IMR-90 (cell line): ENCODE measurements around the gene PCSK1N. TPM values are rescaled to one million over a fixed set of nuclear protein-coding genes. Genes with fewer than 3 reads are reported as not detected.

ENCODE experiments used
- ATAC-seq: fragments of 200-7000 bp; cut with Tn5 transposase; 2 replicates; pipeline ENCODE4 v1.9.1; 2020; ENCODE audit warnings: low read depth, mild to moderate bottlenecking, moderate library complexity
- BruUV-seq: library from RNA; stranded (reverse); fragments of 400-500 nt; replicated peaks from 2 replicates; lab custom pipeline; 2021; lab: Mats Ljungman, UMichigan
- CTCF ChIA-PET: fragments of 300-600 bp; formaldehyde crosslinking; extraction: SDS; loops from one replicate; lab custom pipeline; 2021; ENCODE audit warnings: antibody characterized with exemption; lab: Yijun Ruan, JAX
- POLR2A ChIA-PET: fragments of 300-600 bp; sonication (Branson Sonifier 250); formaldehyde crosslinking; loops from one replicate; lab custom pipeline; 2022; ENCODE audit warnings: antibody characterized with exemption; ENCODE audit not compliant: unreplicated experiment; lab: Charles Lee
- DNase-seq: peaks from one replicate; pipeline ENCODE4 v3.0.0; 2013
- H2AFZ ChIP-seq: replicated peaks from 2 replicates; pipeline ENCODE3; 2013; ENCODE audit warnings: low read length, mild to moderate bottlenecking; ENCODE audit not compliant: poor library complexity
- H2AK5ac ChIP-seq: 2 replicates; pipeline ENCODE4 v1.6.1; 2013; ENCODE audit warnings: low read depth, low read length, inconsistent platforms
- H2AK9ac ChIP-seq: replicated peaks from 2 replicates; pipeline ENCODE3; 2013; ENCODE audit warnings: mild to moderate bottlenecking, low read depth, low read length, moderate library complexity; ENCODE audit not compliant: poor library complexity
- H2BK120ac ChIP-seq: 2 replicates; pipeline ENCODE4 v1.6.1; 2013; ENCODE audit warnings: low read depth, low read length, inconsistent platforms
- H2BK15ac ChIP-seq: 3 replicates; pipeline ENCODE4 v1.6.1; 2013; ENCODE audit warnings: low read depth, low read length, inconsistent platforms
- H2BK20ac ChIP-seq: 2 replicates; pipeline ENCODE4 v1.6.1; 2013; ENCODE audit warnings: low read depth, mild to moderate bottlenecking, inconsistent platforms, low read length, moderate library complexity
- H2BK5ac ChIP-seq: 2 replicates; pipeline ENCODE4 v1.6.1; 2013; ENCODE audit warnings: mild to moderate bottlenecking, low read depth, low read length, inconsistent platforms; ENCODE audit not compliant: poor library complexity, severe bottlenecking
- H3K14ac ChIP-seq: replicated peaks from 2 replicates; pipeline ENCODE4 v1.6.1; 2013; ENCODE audit warnings: low read depth, low read length, inconsistent platforms
- H3K18ac ChIP-seq: 2 replicates; pipeline ENCODE4 v1.6.1; 2013; ENCODE audit warnings: low read depth, low read length, control low read depth
- H3K23ac ChIP-seq: 2 replicates; pipeline ENCODE4 v1.6.1; 2013; ENCODE audit warnings: low read depth, low read length, inconsistent platforms
- H3K27ac ChIP-seq: 2 replicates; pipeline ENCODE4 v1.5.1; 2013; ENCODE audit warnings: mild to moderate bottlenecking, control low read depth, low read length; ENCODE audit not compliant: insufficient read depth
- H3K27me3 ChIP-seq: 2 replicates; pipeline ENCODE4 v1.6.1; 2013; ENCODE audit warnings: low read length; ENCODE audit not compliant: control insufficient read depth, insufficient read depth
- H3K36me3 ChIP-seq: 2 replicates; pipeline ENCODE4 v1.6.1; 2013; ENCODE audit warnings: low read length, mixed read lengths; ENCODE audit not compliant: control insufficient read depth, insufficient read depth
- H3K4ac ChIP-seq: 2 replicates; pipeline ENCODE4 v1.6.1; 2013; ENCODE audit warnings: low read depth, low read length, inconsistent platforms
- H3K4me1 ChIP-seq: 2 replicates; pipeline ENCODE4 v1.6.1; 2013; ENCODE audit warnings: low read length, mixed read lengths; ENCODE audit not compliant: control insufficient read depth, insufficient read depth
- H3K4me2 ChIP-seq: 2 replicates; pipeline ENCODE4 v1.6.1; 2013; ENCODE audit warnings: low read depth, mild to moderate bottlenecking, control low read depth, low read length, moderate library complexity
- H3K4me3 ChIP-seq: 2 replicates; pipeline ENCODE4 v1.5.1; 2013; ENCODE audit warnings: low read depth, mild to moderate bottlenecking, control low read depth, low read length, moderate library complexity; ENCODE audit not compliant: insufficient read depth
- H3K56ac ChIP-seq: 2 replicates; pipeline ENCODE4 v1.6.1; 2013; ENCODE audit warnings: low read length, inconsistent platforms; ENCODE audit not compliant: insufficient read depth; ENCODE audit errors: extremely low read depth
- H3K79me1 ChIP-seq, 2 experiments: 2 replicates each; pipeline ENCODE4 v1.6.1; 2013; ENCODE audit warnings: low read length in 2 of 2, inconsistent platforms in 1 of 2, low read depth in 1 of 2
- H3K9ac ChIP-seq: 2 replicates; pipeline ENCODE4 v1.6.1; 2013; ENCODE audit warnings: low read depth, low read length, control low read depth
- H3K9me1 ChIP-seq: 2 replicates; pipeline ENCODE4 v1.6.1; 2013; ENCODE audit warnings: low read length, inconsistent platforms; ENCODE audit not compliant: insufficient read depth
- H3K9me3 ChIP-seq: 2 replicates; pipeline ENCODE4 v1.6.1; 2013; ENCODE audit warnings: low read length; ENCODE audit not compliant: control insufficient read depth, insufficient read depth
- H4K20me1 ChIP-seq: 2 replicates; pipeline ENCODE4 v1.6.1; 2013; ENCODE audit warnings: low read length, inconsistent platforms; ENCODE audit not compliant: insufficient read depth
- H4K5ac ChIP-seq: 2 replicates; pipeline ENCODE4 v1.6.1; 2013; ENCODE audit warnings: mild to moderate bottlenecking, low read depth, low read length, control low read depth
- H4K8ac ChIP-seq, 2 experiments: 2 replicates each; pipeline ENCODE4 v1.6.1; 2013; ENCODE audit warnings: low read depth in 2 of 2, low read length in 2 of 2, control low read depth in 1 of 2, inconsistent platforms in 1 of 2
- H4K91ac ChIP-seq: 2 replicates; pipeline ENCODE4 v1.6.1; 2013; ENCODE audit warnings: low read depth, low read length, inconsistent platforms; ENCODE audit not compliant: insufficient read depth
- BHLHE40 ChIP-seq: fragments of 150-350 bp; IDR thresholded peaks from 2 replicates; pipeline ENCODE4 v1.6.1; 2016; ENCODE audit warnings: mild to moderate bottlenecking, low read depth, low read length
- CEBPB ChIP-seq: IDR thresholded peaks from 2 replicates; pipeline ENCODE4 v1.6.1; 2012; ENCODE audit warnings: low read depth, low read length, improper control_type of control experiment
- MAFK ChIP-seq: IDR thresholded peaks from 2 replicates; pipeline ENCODE4 v1.6.1; 2012; ENCODE audit warnings: low read depth, low read length, improper control_type of control experiment
- MAZ ChIP-seq: IDR thresholded peaks from 2 replicates; pipeline ENCODE4 v1.6.1; 2012; ENCODE audit warnings: low read depth, mild to moderate bottlenecking, low read length, improper control_type of control experiment, moderate library complexity, borderline replicate concordance
- NFE2L2 ChIP-seq: fragments of 150-350 bp; IDR thresholded peaks from 2 replicates; pipeline ENCODE4 v1.6.1; 2016; ENCODE audit warnings: low read depth, mild to moderate bottlenecking, low read length
- RAD21 ChIP-seq: IDR thresholded peaks from 2 replicates; pipeline ENCODE4 v1.6.1; 2012; ENCODE audit warnings: low read length, improper control_type of control experiment
- RCOR1 ChIP-seq: IDR thresholded peaks from 2 replicates; pipeline ENCODE4 v1.6.1; 2012; ENCODE audit warnings: mild to moderate bottlenecking, low read length, improper control_type of control experiment; ENCODE audit not compliant: insufficient replicate concordance
- RFX5 ChIP-seq: IDR thresholded peaks from 2 replicates; pipeline ENCODE4 v1.8.0; 2012; ENCODE audit warnings: low read depth, mild to moderate bottlenecking, low read length, moderate library complexity
- USF2 ChIP-seq: fragments of 150-350 bp; IDR thresholded peaks from 2 replicates; pipeline ENCODE4 v1.6.1; 2017; ENCODE audit warnings: mild to moderate bottlenecking, antibody characterized with exemption, low read length, low read depth
- WGBS, 2 experiments: methylation state at CpG; one replicate each; pipeline versions ENCODE4 v1.1.5 to v1.1.7; 2013; ENCODE audit warnings: missing lambda C conversion rate in 2 of 2; ENCODE audit not compliant: insufficient read length in 1 of 2; ENCODE audit errors: extremely low coverage in 2 of 2; 5-methylcytosine and 5-hydroxymethylcytosine counted together
- dilution Hi-C: fragments of 300-500 bp; cut with HindIII; formaldehyde crosslinking; loops from one replicate; pipeline ENCODE4 v1.14.3; 2018; ENCODE audit warnings: low sequenced_read_pairs; ENCODE audit not compliant: unreplicated experiment
- in situ Hi-C: fragments of 300-500 bp; cut with MboI; formaldehyde crosslinking; loops from 3 replicates; pipeline ENCODE4 v1.14.3; 2019; ENCODE audit warnings: low sequenced_read_pairs, inconsistent platforms, mixed read lengths
- intact Hi-C: fragments of 100-400 bp; cut with micrococcal nuclease; formaldehyde crosslinking; loops from 2 replicates; pipeline ENCODE4 v1.10.0; 2022
- polyA plus RNA-seq, 3 experiments: library from polyadenylated mRNA; depleted of rRNA; stranded (reverse); fragments of >200 nt; gene quantifications; 2 replicates each; pipeline ENCODE4 v1.2.3, GENCODE V29; 2012; ENCODE audit warnings: low replicate concordance in 1 of 3
- total RNA-seq: library from RNA; depleted of rRNA; stranded (reverse); fragments of >200 nt; gene quantifications from 2 replicates; pipeline ENCODE4 v1.2.3, GENCODE V29; 2012
- TF ChIP-seq, protein P1 (sequence below): conservative IDR thresholded peaks from 2 replicates; pipeline ENCODE4 v1.5.1; 2012; ENCODE audit warnings: mild to moderate bottlenecking, low read depth, low read length, improper control_type of control experiment
- TF ChIP-seq, protein P2 (sequence below): fragments of 150-350 bp; IDR thresholded peaks from 2 replicates; pipeline ENCODE4 v1.6.1; 2016; ENCODE audit warnings: low read depth, mild to moderate bottlenecking, low read length, moderate library complexity, borderline replicate concordance

The PCSK1N gene
- total and polyA plus RNA-seq, 2 of the 4 experiments (the other 2 are of a cell fraction): 0.12 TPM; not detected in 1

DNA sequence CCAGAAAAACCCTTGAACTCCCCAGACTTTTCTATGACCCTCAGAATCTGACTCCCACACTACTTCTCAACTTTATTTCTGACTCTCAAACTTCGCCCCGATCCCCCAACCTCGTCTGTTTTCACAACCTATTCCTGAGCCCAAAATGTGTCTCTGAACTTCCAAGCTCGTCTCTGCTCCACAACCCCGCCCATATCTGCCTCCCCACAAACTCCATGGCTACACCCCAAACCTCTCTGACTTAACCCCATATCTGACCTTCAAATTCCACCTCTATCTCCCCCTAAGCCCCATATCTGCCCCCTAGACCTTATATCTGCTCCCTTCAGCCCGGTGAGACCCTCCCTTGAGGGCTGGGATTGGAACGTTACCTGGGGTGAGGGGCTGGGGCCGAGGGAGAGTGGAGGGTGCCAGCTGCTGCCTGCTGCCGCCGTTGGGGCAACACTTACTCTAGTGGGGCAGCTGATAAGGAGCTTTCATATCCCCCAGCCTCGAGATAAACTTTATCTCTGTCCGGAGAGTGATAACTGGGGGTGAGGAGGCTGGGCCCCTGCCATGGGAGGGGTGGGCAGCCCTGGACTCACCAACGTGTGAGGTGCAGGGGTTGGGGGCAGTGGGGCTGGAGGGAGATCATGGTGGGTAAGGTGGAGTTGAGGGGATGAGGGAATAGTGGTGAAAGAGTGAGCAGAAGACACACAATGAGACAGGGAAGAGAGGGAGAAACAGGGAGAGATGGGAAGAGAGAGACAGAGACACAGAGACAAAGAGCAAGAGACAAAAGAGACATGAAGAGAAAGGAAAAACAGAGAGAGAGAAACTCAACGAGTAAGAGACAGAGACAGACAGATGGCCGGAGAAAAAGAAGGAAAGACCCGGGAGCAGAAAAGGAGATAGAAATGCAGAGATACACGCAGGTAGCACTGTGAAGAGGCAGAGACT is 47.6 kb downstream of the PCSK1N start (continued):
- TF ChIP-seq RAD21: no peak

- intact Hi-C loops (no loop called here), in situ Hi-C loops (no loop called here), dilution Hi-C loops (no loop called here)
- Histone ChIP-seq H3K9ac (no peak overlapping the region), H3K36me3 (no peaks in the 10 kb centered on the region), H3K18ac (no peak overlapping the region), H2BK5ac (no peak overlapping the region), H3K14ac (no peak overlapping the region), H3K23ac (no peak overlapping the region), H4K5ac (no peak overlapping the region), H2AK9ac (no peak overlapping the region), H2BK120ac (no peak overlapping the region), H3K56ac (no peak overlapping the region), H3K4me1 (no peaks in the 10 kb centered on the region), H2AFZ (no peak overlapping the region), H3K9me3 (no peaks in the 10 kb centered on the region), H3K4ac (no peak overlapping the region), H3K4me2 (no peak overlapping the region), H2BK20ac (no peak overlapping the region), H2AK5ac (no peak overlapping the region), H4K8ac (no peak overlapping the region), H3K9me1 (no peaks in the 10 kb centered on the region), H3K27ac (no peak overlapping the region), H4K20me1 (no peaks in the 10 kb centered on the region; the same call in 1 of the 2 replicates), H4K91ac (no peak overlapping the region), H3K79me1 (no peaks in the 10 kb centered on the region), H2BK15ac (no peak overlapping the region), H3K27me3 (peaks cover 22% of the 10 kb centered on the region), H3K4me3 (no peak overlapping the region)
- DNase-seq (no peak), ATAC-seq (no peak)
- 28 to 100% methylated on average over 1 to 6 of the region's 6 CpGs for WGBS, 2 experiments
- BruUV-seq: no TSS peak
- POLR2A ChIA-PET: no interaction called here
- CTCF ChIA-PET: no interaction called here
- TF ChIP-seq USF2: no peak
- no peak for TF ChIP-seq NFE2L2
- TF ChIP-seq, protein P1, sequence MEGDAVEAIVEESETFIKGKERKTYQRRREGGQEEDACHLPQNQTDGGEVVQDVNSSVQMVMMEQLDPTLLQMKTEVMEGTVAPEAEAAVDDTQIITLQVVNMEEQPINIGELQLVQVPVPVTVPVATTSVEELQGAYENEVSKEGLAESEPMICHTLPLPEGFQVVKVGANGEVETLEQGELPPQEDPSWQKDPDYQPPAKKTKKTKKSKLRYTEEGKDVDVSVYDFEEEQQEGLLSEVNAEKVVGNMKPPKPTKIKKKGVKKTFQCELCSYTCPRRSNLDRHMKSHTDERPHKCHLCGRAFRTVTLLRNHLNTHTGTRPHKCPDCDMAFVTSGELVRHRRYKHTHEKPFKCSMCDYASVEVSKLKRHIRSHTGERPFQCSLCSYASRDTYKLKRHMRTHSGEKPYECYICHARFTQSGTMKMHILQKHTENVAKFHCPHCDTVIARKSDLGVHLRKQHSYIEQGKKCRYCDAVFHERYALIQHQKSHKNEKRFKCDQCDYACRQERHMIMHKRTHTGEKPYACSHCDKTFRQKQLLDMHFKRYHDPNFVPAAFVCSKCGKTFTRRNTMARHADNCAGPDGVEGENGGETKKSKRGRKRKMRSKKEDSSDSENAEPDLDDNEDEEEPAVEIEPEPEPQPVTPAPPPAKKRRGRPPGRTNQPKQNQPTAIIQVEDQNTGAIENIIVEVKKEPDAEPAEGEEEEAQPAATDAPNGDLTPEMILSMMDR: no peak
- TF ChIP-seq, protein P2, sequence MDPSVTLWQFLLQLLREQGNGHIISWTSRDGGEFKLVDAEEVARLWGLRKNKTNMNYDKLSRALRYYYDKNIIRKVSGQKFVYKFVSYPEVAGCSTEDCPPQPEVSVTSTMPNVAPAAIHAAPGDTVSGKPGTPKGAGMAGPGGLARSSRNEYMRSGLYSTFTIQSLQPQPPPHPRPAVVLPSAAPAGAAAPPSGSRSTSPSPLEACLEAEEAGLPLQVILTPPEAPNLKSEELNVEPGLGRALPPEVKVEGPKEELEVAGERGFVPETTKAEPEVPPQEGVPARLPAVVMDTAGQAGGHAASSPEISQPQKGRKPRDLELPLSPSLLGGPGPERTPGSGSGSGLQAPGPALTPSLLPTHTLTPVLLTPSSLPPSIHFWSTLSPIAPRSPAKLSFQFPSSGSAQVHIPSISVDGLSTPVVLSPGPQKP: no peak
- TF ChIP-seq BHLHE40: no peak
- TF ChIP-seq CEBPB: no peak
- TF ChIP-seq MAZ: no peak
- TF ChIP-seq MAFK: no peak
- TF ChIP-seq RCOR1: no peak
- TF ChIP-seq RFX5: no peak
Measured at GRCh38 chrX:48786825-48787504, 48.4 kb downstream of the PCSK1N start.
